K562 (cell line): ENCODE measurements around the gene SMARCA4. TPM values are rescaled to one million over a fixed set of nuclear protein-coding genes. Genes with fewer than 3 reads are reported as not detected.
A peak's percentile ranks its signal among the peaks of the same experiment; 100 is the strongest.

Experiments used
- CC2D1A ChIP-seq: fragments of 450-650 bp; IDR thresholded peaks from 2 replicates; pipeline ENCODE4 v1.6.1; 2017; ENCODE audit warnings: mild to moderate bottlenecking
- ETV6 ChIP-seq, 3 experiments: fragments of 150-350 bp in 1 of 3; sonication (generic) in 1 of 3; formaldehyde crosslinking in 1 of 3; IDR thresholded peaks; 2 replicates each; pipeline versions ENCODE4 v1.6.1 to v1.8.0; 2014 to 2022; ENCODE audit warnings: borderline replicate concordance in 2 of 3, low read depth in 2 of 3, antibody characterized with exemption in 1 of 3, low read length in 1 of 3, mild to moderate bottlenecking in 1 of 3, missing genetic modification reagents in 1 of 3
- FOXP4 ChIP-seq: sonication (generic); formaldehyde crosslinking; IDR thresholded peaks from 2 replicates; pipeline ENCODE4 v1.8.0; 2022; ENCODE audit warnings: mild to moderate bottlenecking, missing genetic modification reagents, borderline replicate concordance
- HDAC3 ChIP-seq: fragments of 450-650 bp; IDR thresholded peaks from 2 replicates; pipeline ENCODE4 v1.6.1; 2018; ENCODE audit warnings: borderline replicate concordance, mild to moderate bottlenecking, moderate library complexity; ENCODE audit not compliant: partially characterized antibody
- HNRNPL ChIP-seq: fragments of 200-400 bp; formaldehyde crosslinking; IDR thresholded peaks from 2 replicates; pipeline ENCODE4 v1.6.1; 2017; ENCODE audit warnings: low read depth, mild to moderate bottlenecking, low read length
- MYBL2 ChIP-seq, 2 experiments: fragments of 450-650 bp in 1 of 2; sonication (generic) in 1 of 2; formaldehyde crosslinking in 1 of 2; IDR thresholded peaks; 2 replicates each; pipeline versions ENCODE4 v1.6.1 to v1.8.1; 2017 to 2022; ENCODE audit warnings: borderline replicate concordance in 1 of 2, inconsistent platforms in 1 of 2, low read depth in 1 of 2, mild to moderate bottlenecking in 1 of 2, missing genetic modification reagents in 1 of 2, moderate library complexity in 1 of 2
- POLR2A ChIP-seq: fragments of 450-650 bp; conservative IDR thresholded peaks from 2 replicates; pipeline ENCODE4 v1.6.1; 2016
- RUNX1 ChIP-seq: sonication (generic); IDR thresholded peaks from 2 replicates; pipeline ENCODE4 v1.6.1; 2016; ENCODE audit warnings: antibody characterized with exemption, low read depth
- polyA plus RNA-seq, 8 experiments: library from polyadenylated mRNA; depleted of rRNA in 4 of 8; stranded (reverse) in 5 of 8; unstranded in 3 of 8; fragments of >200 nt; fragmentation: Nextera tagmentation in 2 of 8; fragmentation: Illumina TruSeq in 1 of 8; extraction: Ambion mirVana in 2 of 8; extraction: Trizol in 1 of 8; gene quantifications; 2 replicates each; pipeline versions ENCODE4 v1.2.1 to v1.2.3, GENCODE V29; 2011 to 2014; ENCODE audit warnings: inconsistent platforms in 1 of 8, missing spikeins in 1 of 8
- total RNA-seq, 7 experiments: library from RNA; depleted of rRNA in 6 of 7; stranded (reverse); fragments of >200 nt in 6 of 7; fragmentation: Illumina TruSeq in 2 of 7; extraction: Trizol in 2 of 7; gene quantifications; 2 replicates each; pipeline versions ENCODE4 v1.2.1 to v1.2.3, GENCODE V29; 2011 to 2021; ENCODE audit warnings: low replicate concordance in 1 of 7
- TF ChIP-seq, protein P1 (sequence below), 2 experiments: IDR thresholded peaks; 2 replicates each; pipeline ENCODE4 v1.6.1; 2012; ENCODE audit warnings: improper control_type of control experiment in 2 of 2, low read depth in 2 of 2, low read length in 2 of 2, borderline replicate concordance in 1 of 2
- TF ChIP-seq, protein P2 (sequence below), 3 experiments: fragments of 200-800 bp in 1 of 3; fragments of 250-450 bp in 1 of 3; fragments of 450-650 bp in 1 of 3; sonication (Bioruptor Pico) in 1 of 3; sonication (Bioruptor generic) in 1 of 3; formaldehyde crosslinking in 1 of 3; IDR thresholded peaks; 2 replicates each; pipeline versions ENCODE4 v1.6.1 to v1.8.0; 2016 to 2022; ENCODE audit warnings: mild to moderate bottlenecking in 2 of 3, missing genetic modification characterization in 2 of 3, missing compliant biosample characterization in 1 of 3, moderate library complexity in 1 of 3
- TF ChIP-seq, protein P3 (sequence below), 2 experiments: fragments of 450-650 bp in 1 of 2; IDR thresholded peaks; 2 replicates each; pipeline ENCODE4 v1.6.1; 2011 to 2017; ENCODE audit warnings: low read depth in 2 of 2, antibody characterized with exemption in 1 of 2, borderline replicate concordance in 1 of 2, low read length in 1 of 2, mild to moderate bottlenecking in 1 of 2, mixed read lengths in 1 of 2; ENCODE audit not compliant: control insufficient read depth in 1 of 2

SMARCA4 gene
- total and polyA plus RNA-seq, 9 of the 15 experiments (the other 6 are each of a cell fraction or from before 2014, with no cell fraction given), result 19.3 to 207 (median 52.1) TPM

DNA sequence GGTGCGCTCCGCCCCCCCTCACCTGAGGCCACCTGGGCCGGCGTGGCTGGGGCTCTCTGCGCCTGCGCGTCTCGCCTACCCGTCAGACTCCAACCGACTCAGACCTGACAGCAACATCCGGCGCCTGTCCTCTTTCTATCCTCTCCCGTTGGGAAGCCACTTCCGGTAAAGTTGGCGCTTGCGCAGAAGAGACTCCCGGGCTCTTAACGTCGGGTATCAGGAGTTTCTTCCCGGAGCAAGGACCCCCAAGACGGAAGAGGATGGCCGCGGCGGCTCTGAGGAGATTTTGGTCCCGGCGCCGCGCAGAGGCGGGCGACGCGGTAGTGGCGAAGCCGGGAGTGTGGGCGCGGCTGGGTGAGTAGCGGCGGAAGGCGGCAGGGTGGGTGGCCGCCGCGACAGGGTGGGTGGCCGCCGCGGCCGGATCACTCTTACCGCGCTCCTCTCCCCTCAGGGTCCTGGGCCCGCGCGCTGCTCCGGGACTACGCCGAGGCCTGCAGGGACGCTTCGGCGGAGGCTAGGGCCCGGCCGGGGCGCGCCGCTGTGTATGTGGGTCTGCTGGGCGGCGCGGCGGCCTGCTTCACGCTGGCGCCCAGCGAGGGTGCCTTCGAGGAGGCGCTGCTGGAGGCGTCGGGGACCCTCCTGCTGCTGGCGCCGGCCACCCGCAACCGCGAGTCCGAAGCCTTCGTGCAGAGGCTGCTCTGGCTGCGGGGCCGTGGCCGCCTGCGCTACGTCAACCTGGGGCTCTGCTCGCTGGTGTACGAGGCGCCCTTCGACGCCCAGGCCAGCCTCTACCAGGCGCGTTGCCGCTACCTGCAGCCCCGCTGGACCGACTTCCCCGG, 32.0 kb upstream of the SMARCA4 start, which contains the start of the genes TIMM29 and YIPF2 (continued):
- TF ChIP-seq FOXP4 (CRISPR knock-in tag) (peak; percentile 21; the same call in 1 of the 2 replicates), HDAC3 (no peak), POLR2A (peak; percentile 79), ETV6 (IDR thresholded peaks at IDR 0.05; ENCODE audit: borderline replicate concordance in 1 of 2, low read depth in 2 of 2, low read length in 1 of 2) (0 out of 4 replicates have a peak, but pooled peaks of 1 of the 2 experiments have one; percentile 26), ETV6 (CRISPR knock-in tag; IDR thresholded peaks at IDR 0.05; ENCODE audit: borderline replicate concordance) (no peak), HNRNPL (no peak), CC2D1A (no peak), RUNX1 (no peak), MYBL2 (IDR thresholded peaks at IDR 0.05; ENCODE audit: low read depth) (no peak), MYBL2 (CRISPR knock-in tag; IDR thresholded peaks at IDR 0.05; ENCODE audit: borderline replicate concordance) (no peak)
- TF ChIP-seq, protein P1, sequence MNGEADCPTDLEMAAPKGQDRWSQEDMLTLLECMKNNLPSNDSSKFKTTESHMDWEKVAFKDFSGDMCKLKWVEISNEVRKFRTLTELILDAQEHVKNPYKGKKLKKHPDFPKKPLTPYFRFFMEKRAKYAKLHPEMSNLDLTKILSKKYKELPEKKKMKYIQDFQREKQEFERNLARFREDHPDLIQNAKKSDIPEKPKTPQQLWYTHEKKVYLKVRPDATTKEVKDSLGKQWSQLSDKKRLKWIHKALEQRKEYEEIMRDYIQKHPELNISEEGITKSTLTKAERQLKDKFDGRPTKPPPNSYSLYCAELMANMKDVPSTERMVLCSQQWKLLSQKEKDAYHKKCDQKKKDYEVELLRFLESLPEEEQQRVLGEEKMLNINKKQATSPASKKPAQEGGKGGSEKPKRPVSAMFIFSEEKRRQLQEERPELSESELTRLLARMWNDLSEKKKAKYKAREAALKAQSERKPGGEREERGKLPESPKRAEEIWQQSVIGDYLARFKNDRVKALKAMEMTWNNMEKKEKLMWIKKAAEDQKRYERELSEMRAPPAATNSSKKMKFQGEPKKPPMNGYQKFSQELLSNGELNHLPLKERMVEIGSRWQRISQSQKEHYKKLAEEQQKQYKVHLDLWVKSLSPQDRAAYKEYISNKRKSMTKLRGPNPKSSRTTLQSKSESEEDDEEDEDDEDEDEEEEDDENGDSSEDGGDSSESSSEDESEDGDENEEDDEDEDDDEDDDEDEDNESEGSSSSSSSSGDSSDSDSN (IDR thresholded peaks at IDR 0.05; ENCODE audit: borderline replicate concordance in 1 of 2, low read depth in 2 of 2, low read length in 2 of 2), result peak; percentile 42 to 65; a peak in 3 of 4 replicates
- TF ChIP-seq, protein P2, sequence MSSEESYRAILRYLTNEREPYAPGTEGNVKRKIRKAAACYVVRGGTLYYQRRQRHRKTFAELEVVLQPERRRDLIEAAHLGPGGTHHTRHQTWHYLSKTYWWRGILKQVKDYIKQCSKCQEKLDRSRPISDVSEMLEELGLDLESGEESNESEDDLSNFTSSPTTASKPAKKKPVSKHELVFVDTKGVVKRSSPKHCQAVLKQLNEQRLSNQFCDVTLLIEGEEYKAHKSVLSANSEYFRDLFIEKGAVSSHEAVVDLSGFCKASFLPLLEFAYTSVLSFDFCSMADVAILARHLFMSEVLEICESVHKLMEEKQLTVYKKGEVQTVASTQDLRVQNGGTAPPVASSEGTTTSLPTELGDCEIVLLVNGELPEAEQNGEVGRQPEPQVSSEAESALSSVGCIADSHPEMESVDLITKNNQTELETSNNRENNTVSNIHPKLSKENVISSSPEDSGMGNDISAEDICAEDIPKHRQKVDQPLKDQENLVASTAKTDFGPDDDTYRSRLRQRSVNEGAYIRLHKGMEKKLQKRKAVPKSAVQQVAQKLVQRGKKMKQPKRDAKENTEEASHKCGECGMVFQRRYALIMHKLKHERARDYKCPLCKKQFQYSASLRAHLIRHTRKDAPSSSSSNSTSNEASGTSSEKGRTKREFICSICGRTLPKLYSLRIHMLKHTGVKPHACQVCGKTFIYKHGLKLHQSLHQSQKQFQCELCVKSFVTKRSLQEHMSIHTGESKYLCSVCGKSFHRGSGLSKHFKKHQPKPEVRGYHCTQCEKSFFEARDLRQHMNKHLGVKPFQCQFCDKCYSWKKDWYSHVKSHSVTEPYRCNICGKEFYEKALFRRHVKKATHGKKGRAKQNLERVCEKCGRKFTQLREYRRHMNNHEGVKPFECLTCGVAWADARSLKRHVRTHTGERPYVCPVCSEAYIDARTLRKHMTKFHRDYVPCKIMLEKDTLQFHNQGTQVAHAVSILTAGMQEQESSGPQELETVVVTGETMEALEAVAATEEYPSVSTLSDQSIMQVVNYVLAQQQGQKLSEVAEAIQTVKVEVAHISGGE (CRISPR knock-in tag; IDR thresholded peaks at IDR 0.05), result peak; percentile 97 to 100 (median 99)
- TF ChIP-seq, protein P3, sequence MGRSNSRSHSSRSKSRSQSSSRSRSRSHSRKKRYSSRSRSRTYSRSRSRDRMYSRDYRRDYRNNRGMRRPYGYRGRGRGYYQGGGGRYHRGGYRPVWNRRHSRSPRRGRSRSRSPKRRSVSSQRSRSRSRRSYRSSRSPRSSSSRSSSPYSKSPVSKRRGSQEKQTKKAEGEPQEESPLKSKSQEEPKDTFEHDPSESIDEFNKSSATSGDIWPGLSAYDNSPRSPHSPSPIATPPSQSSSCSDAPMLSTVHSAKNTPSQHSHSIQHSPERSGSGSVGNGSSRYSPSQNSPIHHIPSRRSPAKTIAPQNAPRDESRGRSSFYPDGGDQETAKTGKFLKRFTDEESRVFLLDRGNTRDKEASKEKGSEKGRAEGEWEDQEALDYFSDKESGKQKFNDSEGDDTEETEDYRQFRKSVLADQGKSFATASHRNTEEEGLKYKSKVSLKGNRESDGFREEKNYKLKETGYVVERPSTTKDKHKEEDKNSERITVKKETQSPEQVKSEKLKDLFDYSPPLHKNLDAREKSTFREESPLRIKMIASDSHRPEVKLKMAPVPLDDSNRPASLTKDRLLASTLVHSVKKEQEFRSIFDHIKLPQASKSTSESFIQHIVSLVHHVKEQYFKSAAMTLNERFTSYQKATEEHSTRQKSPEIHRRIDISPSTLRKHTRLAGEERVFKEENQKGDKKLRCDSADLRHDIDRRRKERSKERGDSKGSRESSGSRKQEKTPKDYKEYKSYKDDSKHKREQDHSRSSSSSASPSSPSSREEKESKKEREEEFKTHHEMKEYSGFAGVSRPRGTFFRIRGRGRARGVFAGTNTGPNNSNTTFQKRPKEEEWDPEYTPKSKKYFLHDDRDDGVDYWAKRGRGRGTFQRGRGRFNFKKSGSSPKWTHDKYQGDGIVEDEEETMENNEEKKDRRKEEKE (IDR thresholded peaks at IDR 0.05; ENCODE audit: borderline replicate concordance in 1 of 2, control insufficient read depth in 1 of 2, low read depth in 2 of 2, low read length in 1 of 2), result peak in 1 of 2 experiments; percentile 95; a peak in 2 of 4 replicates
